Sigmoid colon (tissue), 7 donors: ENCODE measurements around the gene SUSD1. TPM values are rescaled to one million over a fixed set of nuclear protein-coding genes. Genes with fewer than 3 reads are reported as not detected.
"Not testable (repeated sequence)": the region's sequence is repeated elsewhere in the genome, so short reads cannot be mapped to it uniquely, and the experiment has no call there.

Source experiments
- DNase-seq: peaks from one replicate; pipeline ENCODE4 v3.0.0-alpha.2; 2019
- H3K27ac ChIP-seq, 4 donors: fragments of 200-600 bp; sonication (generic); one replicate each; pipeline ENCODE4 v1.5.1; 2016 to 2019; ENCODE audit warnings: mild to moderate bottlenecking in 1 of 4
- H3K27me3 ChIP-seq, 3 donors: fragments of 200-600 bp; sonication (generic); one replicate each; pipeline ENCODE4 v1.5.1; 2019; ENCODE audit warnings: mild to moderate bottlenecking in 1 of 3
- H3K36me3 ChIP-seq, 4 donors: fragments of 200-600 bp; sonication (generic); one replicate each; pipeline ENCODE4 v1.5.1; 2016 to 2019
- H3K4me1 ChIP-seq, 4 donors: fragments of 200-600 bp; sonication (generic); one replicate each; pipeline ENCODE4 v1.5.1; 2017 to 2019
- H3K4me3 ChIP-seq, 4 donors: fragments of 200-600 bp; sonication (generic); one replicate each; pipeline ENCODE4 v1.5.1; 2017 to 2019; ENCODE audit warnings: mild to moderate bottlenecking in 2 of 4, moderate library complexity in 1 of 4
- H3K9me3 ChIP-seq, 4 donors: fragments of 200-600 bp in 3 of 4; sonication (generic) in 3 of 4; one replicate each; pipeline versions ENCODE4 v1.5.1 to v1.6.1; 2013 to 2019
- CTCF ChIP-seq, 4 experiments: fragments of 450-650 bp in 3 of 4; fragments of 200-600 bp in 1 of 4; IDR thresholded peaks; one replicate each; pipeline ENCODE4 v1.5.1; 2016 to 2019; ENCODE audit warnings: antibody characterized with exemption in 4 of 4, mild to moderate bottlenecking in 3 of 4, moderate library complexity in 2 of 4
- EP300 ChIP-seq, 4 donors: sonication (generic); formaldehyde crosslinking; IDR thresholded peaks; one replicate each; pipeline ENCODE4 v1.6.1; 2017; ENCODE audit warnings: antibody characterized with exemption in 4 of 4
- POLR2A ChIP-seq, 2 donors: fragments of 450-650 bp; IDR thresholded peaks; one replicate each; pipeline ENCODE4 v1.6.1; 2016; ENCODE audit warnings: antibody characterized with exemption in 2 of 2, mild to moderate bottlenecking in 2 of 2, moderate library complexity in 2 of 2
- POLR2AphosphoS5 ChIP-seq, 4 donors: sonication (generic); formaldehyde crosslinking; IDR thresholded peaks; one replicate each; pipeline ENCODE4 v1.6.1; 2017; ENCODE audit warnings: antibody characterized with exemption in 4 of 4
- WGBS, 2 donors: extraction: QIAGEN DNeasy Blood & Tissue Kit; methylation state at CpG; one replicate each; pipeline ENCODE4 v1.1.7; 2013; 5-methylcytosine and 5-hydroxymethylcytosine counted together
- intact Hi-C: fragments of 100-400 bp; cut with DNase I; formaldehyde crosslinking; loops from one replicate; pipeline ENCODE4 v1.15.1; 2023
- polyA plus RNA-seq, 3 donors: library from polyadenylated mRNA; stranded (reverse); fragments of 200-250 nt; gene quantifications; one replicate each; pipeline ENCODE4 v1.2.3, GENCODE V29; 2013
- total RNA-seq, 4 donors: library from RNA; depleted of rRNA; stranded (reverse); fragments of >200 nt; gene quantifications; one replicate each; pipeline ENCODE4 v1.1.0, GENCODE V29; 2016
- donor health status: healthy with polysubstance abuse.
- donor health status: Bipolar disorder and iron deficiency.
- donor health status: healthy.

Gene SUSD1
- total and polyA plus RNA-seq, 7 donors = 1.8 to 10.7 (median 4.7) TPM

- intact Hi-C loops = no loop called here
Measured at GRCh38 chr9:112144807-112145206, 30.3 kb downstream of the SUSD1 start.

GRCh38 chr9:112142420-112142819 is 32.7 kb downstream of the SUSD1 start:
- H3K27me3 ChIP-seq = no peaks in the 10 kb centered on the region
- no peak for DNase-seq
- intact Hi-C loops = no loop called here
- no peaks in the 10 kb centered on the region for H3K36me3 ChIP-seq
- no peak overlapping the region for H3K27ac ChIP-seq
- no peak for TF ChIP-seq CTCF (IDR thresholded peaks at IDR 0.05)
- TF ChIP-seq EP300 (IDR thresholded peaks at IDR 0.05) = no peak
- 48 to 75% methylated on average over 3 of the region's 3 CpGs for WGBS, 2 donors
- no peaks in the 10 kb centered on the region for H3K9me3 ChIP-seq
- no peak overlapping the region for H3K4me3 ChIP-seq
- no peaks in the 10 kb centered on the region for H3K4me1 ChIP-seq

More at GRCh38 chr9:112144807-112145206, 30.3 kb downstream of the SUSD1 start:
- Histone ChIP-seq H3K4me3 (no peak overlapping the region), H3K4me1 (no peaks in the 10 kb centered on the region), H3K9me3 (no peaks in the 10 kb centered on the region), H3K27me3 (no peaks in the 10 kb centered on the region), H3K36me3 (no peaks in the 10 kb centered on the region), H3K27ac (no peak overlapping the region)
- no peak for TF ChIP-seq EP300 (IDR thresholded peaks at IDR 0.05)
- TF ChIP-seq POLR2A (IDR thresholded peaks at IDR 0.05) = no peak
- 96 to 98% methylated on average over 2 of the region's 2 CpGs for WGBS, 2 donors
- no peak for DNase-seq

- Histone ChIP-seq H3K27me3 (no peaks in the 10 kb centered on the region), H3K9me3 (no peaks in the 10 kb centered on the region), H3K36me3 (no peaks in the 10 kb centered on the region), H3K4me1 (no peaks in the 10 kb centered on the region), H3K4me3 (no peak overlapping the region), H3K27ac (no peak overlapping the region)
- intact Hi-C loops = no loop called here
- DNase-seq = no peak
- 79 to 86% methylated on average over 2 of the region's 2 CpGs for WGBS, 2 donors
- TF ChIP-seq POLR2A (IDR thresholded peaks at IDR 0.05) (no peak), CTCF (IDR thresholded peaks at IDR 0.05) (no peak), POLR2AphosphoS5 (IDR thresholded peaks at IDR 0.05) (no peak), EP300 (IDR thresholded peaks at IDR 0.05) (no peak)
Measured at GRCh38 chr9:112140936-112141335, 34.2 kb downstream of the SUSD1 start.

- H3K9me3 ChIP-seq = no peaks in the 10 kb centered on the region
- H3K4me1 ChIP-seq = no peaks in the 10 kb centered on the region
- 82 to 90% methylated on average over 3 of the region's 3 CpGs for WGBS, 2 donors
- DNase-seq = no peak
- intact Hi-C loops = no loop called here
- H3K27ac ChIP-seq = no peak overlapping the region
- H3K4me3 ChIP-seq = no peak overlapping the region
- no peaks in the 10 kb centered on the region for H3K27me3 ChIP-seq
- TF ChIP-seq POLR2A (IDR thresholded peaks at IDR 0.05) (no peak), EP300 (IDR thresholded peaks at IDR 0.05) (no peak), CTCF (IDR thresholded peaks at IDR 0.05) (no peak), POLR2AphosphoS5 (IDR thresholded peaks at IDR 0.05) (no peak)
- H3K36me3 ChIP-seq = no peaks in the 10 kb centered on the region
Measured at GRCh38 chr9:112137066-112137465, 38.0 kb downstream of the SUSD1 start.

GRCh38 chr9:112135706-112136105 is 39.4 kb downstream of the SUSD1 start:
- intact Hi-C loops = no loop called here
- Histone ChIP-seq H3K9me3 (no peaks in the 10 kb centered on the region), H3K36me3 (no peaks in the 10 kb centered on the region), H3K27me3 (no peaks in the 10 kb centered on the region), H3K4me3 (no peak overlapping the region), H3K27ac (no peak overlapping the region), H3K4me1 (no peaks in the 10 kb centered on the region)
- DNase-seq = no peak
- WGBS, 2 donors = 41 to 75% methylated on average over 4 of the region's 4 CpGs
- TF ChIP-seq POLR2A (IDR thresholded peaks at IDR 0.05) (no peak), CTCF (IDR thresholded peaks at IDR 0.05) (no peak), EP300 (IDR thresholded peaks at IDR 0.05) (no peak), POLR2AphosphoS5 (IDR thresholded peaks at IDR 0.05) (no peak)

GRCh38 chr9:112133806-112134205 is 41.3 kb downstream of the SUSD1 start:
- H3K9me3 ChIP-seq, DNase-seq, H3K27ac ChIP-seq, intact Hi-C loops, H3K36me3 ChIP-seq, H3K4me3 ChIP-seq, H3K27me3 ChIP-seq, H3K4me1 ChIP-seq: not testable (repeated sequence)
- WGBS, 2 donors = 79 to 92% methylated on average over 1 of the region's 1 CpG
